WTC11 (cell line): ENCODE data around the gene PLBD2. TPM values are rescaled to one million over a fixed set of nuclear protein-coding genes. Genes with fewer than 3 reads are reported as not detected.

ENCODE experiments used
- ATAC-seq: fragments of 200-7000 bp; cut with Tn5 transposase; 2 replicates; pipeline ENCODE4 v1.10.0; 2021; ENCODE audit warnings: mild to moderate bottlenecking, moderate library complexity
- CTCF ChIA-PET: fragments of 300-600 bp; sonication (Branson Sonifier 250); formaldehyde crosslinking; loops from one replicate; lab custom pipeline; 2021; ENCODE audit warnings: antibody characterized with exemption; lab: Charles Lee
- POLR2A ChIA-PET: fragments of 350-600 bp; sonication (Branson Sonifier 250); formaldehyde crosslinking; loops from one replicate; lab custom pipeline; 2021; ENCODE audit warnings: antibody characterized with exemption; lab: Charles Lee
- DNase-seq: peaks from one replicate; pipeline ENCODE4 v3.0.0; 2021; ENCODE audit warnings: low spot score
- H3K27ac Mint-ChIP-seq: 2 replicates; pipeline ENCODE4 v1.8.0; 2021; ENCODE audit warnings: mixed read lengths
- H3K27me3 Mint-ChIP-seq: 2 replicates; pipeline ENCODE4 v1.8.0; 2021; ENCODE audit warnings: low read depth, mild to moderate bottlenecking, moderate library complexity, mixed read lengths
- H3K36me3 Mint-ChIP-seq: 2 replicates; pipeline ENCODE4 v1.8.0; 2021; ENCODE audit warnings: mixed read lengths
- H3K4me1 Mint-ChIP-seq: 2 replicates; pipeline ENCODE4 v1.8.0; 2022; ENCODE audit warnings: mixed read lengths
- H3K4me3 Mint-ChIP-seq: 2 replicates; pipeline ENCODE4 v1.8.0; 2021; ENCODE audit warnings: mild to moderate bottlenecking, moderate library complexity, mixed read lengths
- H3K9me3 Mint-ChIP-seq: 2 replicates; pipeline ENCODE4 v1.8.0; 2021; ENCODE audit warnings: mixed read lengths
- CREM ChIP-seq: sonication (generic); formaldehyde crosslinking; IDR thresholded peaks from 2 replicates; pipeline ENCODE4 v1.8.1; 2022; ENCODE audit warnings: mild to moderate bottlenecking, missing genetic modification reagents, moderate library complexity
- EMX1 ChIP-seq: fragments of 250-450 bp; sonication (Bioruptor Pico); IDR thresholded peaks from 2 replicates; pipeline ENCODE4 v1.8.0; 2021; ENCODE audit warnings: mild to moderate bottlenecking
- JAZF1 ChIP-seq: fragments of 250-450 bp; sonication (Bioruptor Pico); IDR thresholded peaks from 2 replicates; pipeline ENCODE4 v1.9.0; 2021; ENCODE audit warnings: moderate library complexity, mild to moderate bottlenecking, inconsistent platforms
- MXD4 ChIP-seq: fragments of 250-450 bp; sonication (Bioruptor Pico); IDR thresholded peaks from 2 replicates; pipeline ENCODE4 v1.8.0; 2021; ENCODE audit warnings: mild to moderate bottlenecking, moderate library complexity, borderline replicate concordance
- MYBL2 ChIP-seq: sonication (generic); formaldehyde crosslinking; IDR thresholded peaks from 2 replicates; pipeline ENCODE4 v1.8.1; 2023; ENCODE audit warnings: mild to moderate bottlenecking, moderate library complexity, missing genetic modification reagents
- NFATC4 ChIP-seq: fragments of 250-450 bp; sonication (Bioruptor Pico); IDR thresholded peaks from 2 replicates; pipeline ENCODE4 v1.9.0; 2021; ENCODE audit warnings: mild to moderate bottlenecking
- NFYB ChIP-seq: sonication (generic); formaldehyde crosslinking; conservative IDR thresholded peaks from 2 replicates; pipeline ENCODE4 v1.8.0; 2022; ENCODE audit warnings: low read depth, missing genetic modification reagents
- RELA ChIP-seq: sonication (generic); formaldehyde crosslinking; IDR thresholded peaks from 2 replicates; pipeline ENCODE4 v1.8.1; 2022; ENCODE audit warnings: missing genetic modification reagents, mild to moderate bottlenecking, borderline replicate concordance
- SMAD3 ChIP-seq: sonication (generic); formaldehyde crosslinking; IDR thresholded peaks from 2 replicates; pipeline ENCODE4 v1.8.0; 2022; ENCODE audit warnings: missing genetic modification reagents, mild to moderate bottlenecking, borderline replicate concordance
- SP1 ChIP-seq: sonication (generic); formaldehyde crosslinking; conservative IDR thresholded peaks from 2 replicates; pipeline ENCODE4 v1.8.1; 2022; ENCODE audit warnings: missing genetic modification reagents
- TEAD4 ChIP-seq: sonication (generic); formaldehyde crosslinking; IDR thresholded peaks from 2 replicates; pipeline ENCODE4 v1.8.0; 2022; ENCODE audit warnings: mild to moderate bottlenecking, missing genetic modification reagents
- ZNF121 ChIP-seq: sonication (generic); formaldehyde crosslinking; IDR thresholded peaks from 2 replicates; pipeline ENCODE4 v1.8.0; 2023; ENCODE audit warnings: missing genetic modification reagents
- ZNF232 ChIP-seq: sonication (generic); formaldehyde crosslinking; IDR thresholded peaks from 2 replicates; pipeline ENCODE4 v1.8.0; 2022; ENCODE audit warnings: mild to moderate bottlenecking, missing genetic modification reagents
- ZNF317 ChIP-seq: sonication (generic); formaldehyde crosslinking; IDR thresholded peaks from 2 replicates; pipeline ENCODE4 v1.8.1; 2023; ENCODE audit warnings: low read depth, mild to moderate bottlenecking, moderate library complexity, missing genetic modification reagents, borderline replicate concordance
- ZNF416 ChIP-seq: fragments of 250-450 bp; sonication (Bioruptor Pico); IDR thresholded peaks from 2 replicates; pipeline ENCODE4 v1.9.0; 2021; ENCODE audit warnings: mild to moderate bottlenecking, inconsistent platforms
- ZNF423 ChIP-seq: fragments of 250-450 bp; sonication (Bioruptor Pico); IDR thresholded peaks from 2 replicates; pipeline ENCODE4 v2.1.2; 2022; ENCODE audit warnings: mild to moderate bottlenecking, moderate library complexity
- total RNA-seq: library from RNA; stranded (reverse); gene quantifications from 3 replicates; pipeline ENCODE4 v1.2.3, GENCODE V29; 2021
- TF ChIP-seq, protein P1 (sequence below): sonication (generic); formaldehyde crosslinking; IDR thresholded peaks from 2 replicates; pipeline ENCODE4 v1.8.1; 2023; ENCODE audit warnings: mild to moderate bottlenecking, missing genetic modification reagents
- TF ChIP-seq, protein P2 (sequence below): sonication (generic); formaldehyde crosslinking; IDR thresholded peaks from 2 replicates; pipeline ENCODE4 v1.8.1; 2023; ENCODE audit warnings: mild to moderate bottlenecking, missing genetic modification reagents, moderate library complexity
- TF ChIP-seq, protein P3 (sequence below): fragments of 250-450 bp; sonication (Bioruptor Pico); conservative IDR thresholded peaks from 2 replicates; pipeline ENCODE4 v1.9.0; 2021; ENCODE audit warnings: mild to moderate bottlenecking
- TF ChIP-seq, protein P4 (sequence below): sonication (generic); formaldehyde crosslinking; conservative IDR thresholded peaks from 2 replicates; pipeline ENCODE4 v1.8.1; 2023; ENCODE audit warnings: mild to moderate bottlenecking, low read depth, missing genetic modification reagents, moderate library complexity
- TF ChIP-seq, protein P5 (sequence below): sonication (generic); formaldehyde crosslinking; IDR thresholded peaks from 2 replicates; pipeline ENCODE4 v1.8.0; 2023; ENCODE audit warnings: mild to moderate bottlenecking, missing genetic modification reagents
- TF ChIP-seq, protein P6 (sequence below): sonication (generic); formaldehyde crosslinking; IDR thresholded peaks from 2 replicates; pipeline ENCODE4 v1.8.0; 2022; ENCODE audit warnings: mild to moderate bottlenecking, missing genetic modification reagents
- TF ChIP-seq, protein P7 (sequence below): fragments of 250-450 bp; sonication (Bioruptor Pico); IDR thresholded peaks from 2 replicates; pipeline ENCODE4 v2.1.2; 2022; ENCODE audit warnings: mild to moderate bottlenecking, moderate library complexity

The PLBD2 gene
- total RNA-seq, 1 experiment from 2014 or later = 34.8 TPM

DNA sequence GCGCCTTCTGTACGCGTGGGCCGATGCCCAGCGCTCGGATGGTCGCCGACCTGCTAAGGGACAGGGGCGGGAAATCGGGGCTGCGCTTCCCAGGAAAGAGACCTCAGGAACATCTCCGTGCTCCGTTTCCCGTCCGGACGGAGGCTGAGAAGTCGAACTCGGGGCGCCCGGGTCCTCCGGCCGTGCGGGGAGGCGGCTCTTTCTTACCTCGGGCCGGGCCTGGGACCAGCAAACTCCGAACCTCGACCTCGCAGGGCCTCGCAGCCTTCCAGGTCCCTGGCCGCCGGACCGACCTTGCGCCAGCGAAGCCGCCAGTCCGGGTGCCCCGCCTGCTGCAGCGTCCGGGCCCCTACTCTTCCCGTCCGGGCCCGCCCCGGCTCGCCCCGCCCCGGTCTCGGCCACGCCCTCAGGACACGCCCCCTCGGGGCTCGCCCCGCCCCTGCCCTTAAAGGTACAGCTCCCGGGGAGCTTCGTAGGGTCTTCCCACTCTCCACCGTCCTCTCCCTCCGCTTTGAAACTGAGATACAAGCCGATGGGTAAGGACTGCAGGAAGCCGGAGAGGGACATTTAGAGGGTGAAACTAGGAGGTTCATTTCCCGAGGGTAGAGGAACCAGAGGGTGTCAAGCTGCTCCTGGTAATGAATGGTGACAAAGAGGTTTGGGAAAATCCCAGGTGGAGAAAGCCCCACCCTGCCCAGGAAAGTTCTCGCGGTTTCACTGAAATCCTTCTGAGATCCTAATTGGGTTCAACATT lies 23.4 kb upstream of the PLBD2 start, which contains the start of gene SLC8B1 (continued):
- no peak for TF ChIP-seq RELA (CRISPR knock-in tag)
- TF ChIP-seq, protein P1, sequence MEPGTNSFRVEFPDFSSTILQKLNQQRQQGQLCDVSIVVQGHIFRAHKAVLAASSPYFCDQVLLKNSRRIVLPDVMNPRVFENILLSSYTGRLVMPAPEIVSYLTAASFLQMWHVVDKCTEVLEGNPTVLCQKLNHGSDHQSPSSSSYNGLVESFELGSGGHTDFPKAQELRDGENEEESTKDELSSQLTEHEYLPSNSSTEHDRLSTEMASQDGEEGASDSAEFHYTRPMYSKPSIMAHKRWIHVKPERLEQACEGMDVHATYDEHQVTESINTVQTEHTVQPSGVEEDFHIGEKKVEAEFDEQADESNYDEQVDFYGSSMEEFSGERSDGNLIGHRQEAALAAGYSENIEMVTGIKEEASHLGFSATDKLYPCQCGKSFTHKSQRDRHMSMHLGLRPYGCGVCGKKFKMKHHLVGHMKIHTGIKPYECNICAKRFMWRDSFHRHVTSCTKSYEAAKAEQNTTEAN = peak; percentile 76
- peak; percentile 96 for TF ChIP-seq SP1 (CRISPR knock-in tag)
- no peak for TF ChIP-seq SMAD3 (CRISPR knock-in tag)
- no peak for TF ChIP-seq NFATC4 (CRISPR knock-in tag)
- TF ChIP-seq, protein P2, sequence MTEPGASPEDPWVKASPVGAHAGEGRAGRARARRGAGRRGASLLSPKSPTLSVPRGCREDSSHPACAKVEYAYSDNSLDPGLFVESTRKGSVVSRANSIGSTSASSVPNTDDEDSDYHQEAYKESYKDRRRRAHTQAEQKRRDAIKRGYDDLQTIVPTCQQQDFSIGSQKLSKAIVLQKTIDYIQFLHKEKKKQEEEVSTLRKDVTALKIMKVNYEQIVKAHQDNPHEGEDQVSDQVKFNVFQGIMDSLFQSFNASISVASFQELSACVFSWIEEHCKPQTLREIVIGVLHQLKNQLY (CRISPR knock-in tag) = no peak
- TF ChIP-seq NFYB (CRISPR knock-in tag) = no peak
- TF ChIP-seq, protein P3, sequence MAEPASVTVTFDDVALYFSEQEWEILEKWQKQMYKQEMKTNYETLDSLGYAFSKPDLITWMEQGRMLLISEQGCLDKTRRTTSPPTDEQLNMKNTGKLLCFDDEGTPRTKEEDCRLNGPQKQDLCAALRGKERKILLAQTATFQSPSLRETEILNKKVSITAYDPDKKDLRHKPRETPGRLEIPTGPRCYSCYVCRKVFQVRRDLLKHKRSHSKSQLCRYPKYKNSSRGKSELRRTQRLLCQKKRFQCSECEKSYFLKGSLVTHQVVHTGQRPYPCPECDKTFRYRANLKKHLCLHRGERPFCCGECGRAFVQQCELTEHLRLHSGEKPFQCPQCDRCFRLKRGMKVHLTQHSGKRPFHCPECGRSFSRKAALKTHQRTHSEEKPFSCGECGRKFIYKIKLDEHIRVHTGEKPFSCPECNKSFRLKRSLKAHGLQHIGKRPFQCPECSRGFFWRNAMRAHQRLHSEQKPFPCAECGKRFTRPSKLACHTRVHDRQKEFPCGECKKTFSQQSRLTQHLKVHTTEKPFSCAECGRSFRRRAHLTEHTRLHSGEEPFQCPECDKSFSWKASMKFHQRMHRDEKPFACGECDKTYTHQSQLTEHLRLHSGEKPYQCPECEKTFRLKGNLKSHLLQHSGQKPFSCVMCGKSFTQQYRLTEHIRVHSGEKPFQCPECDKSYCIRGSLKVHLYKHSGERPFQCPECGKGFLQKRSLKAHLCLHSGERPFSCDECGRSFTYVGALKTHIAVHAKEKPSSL (CRISPR knock-in tag) = no peak
- TF ChIP-seq, protein P4, sequence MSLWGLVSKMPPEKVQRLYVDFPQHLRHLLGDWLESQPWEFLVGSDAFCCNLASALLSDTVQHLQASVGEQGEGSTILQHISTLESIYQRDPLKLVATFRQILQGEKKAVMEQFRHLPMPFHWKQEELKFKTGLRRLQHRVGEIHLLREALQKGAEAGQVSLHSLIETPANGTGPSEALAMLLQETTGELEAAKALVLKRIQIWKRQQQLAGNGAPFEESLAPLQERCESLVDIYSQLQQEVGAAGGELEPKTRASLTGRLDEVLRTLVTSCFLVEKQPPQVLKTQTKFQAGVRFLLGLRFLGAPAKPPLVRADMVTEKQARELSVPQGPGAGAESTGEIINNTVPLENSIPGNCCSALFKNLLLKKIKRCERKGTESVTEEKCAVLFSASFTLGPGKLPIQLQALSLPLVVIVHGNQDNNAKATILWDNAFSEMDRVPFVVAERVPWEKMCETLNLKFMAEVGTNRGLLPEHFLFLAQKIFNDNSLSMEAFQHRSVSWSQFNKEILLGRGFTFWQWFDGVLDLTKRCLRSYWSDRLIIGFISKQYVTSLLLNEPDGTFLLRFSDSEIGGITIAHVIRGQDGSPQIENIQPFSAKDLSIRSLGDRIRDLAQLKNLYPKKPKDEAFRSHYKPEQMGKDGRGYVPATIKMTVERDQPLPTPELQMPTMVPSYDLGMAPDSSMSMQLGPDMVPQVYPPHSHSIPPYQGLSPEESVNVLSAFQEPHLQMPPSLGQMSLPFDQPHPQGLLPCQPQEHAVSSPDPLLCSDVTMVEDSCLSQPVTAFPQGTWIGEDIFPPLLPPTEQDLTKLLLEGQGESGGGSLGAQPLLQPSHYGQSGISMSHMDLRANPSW (CRISPR knock-in tag) = no peak
- 0 out of 2 replicates have a peak, but pooled peaks have one; percentile 28 for TF ChIP-seq CREM
- TF ChIP-seq, protein P5, sequence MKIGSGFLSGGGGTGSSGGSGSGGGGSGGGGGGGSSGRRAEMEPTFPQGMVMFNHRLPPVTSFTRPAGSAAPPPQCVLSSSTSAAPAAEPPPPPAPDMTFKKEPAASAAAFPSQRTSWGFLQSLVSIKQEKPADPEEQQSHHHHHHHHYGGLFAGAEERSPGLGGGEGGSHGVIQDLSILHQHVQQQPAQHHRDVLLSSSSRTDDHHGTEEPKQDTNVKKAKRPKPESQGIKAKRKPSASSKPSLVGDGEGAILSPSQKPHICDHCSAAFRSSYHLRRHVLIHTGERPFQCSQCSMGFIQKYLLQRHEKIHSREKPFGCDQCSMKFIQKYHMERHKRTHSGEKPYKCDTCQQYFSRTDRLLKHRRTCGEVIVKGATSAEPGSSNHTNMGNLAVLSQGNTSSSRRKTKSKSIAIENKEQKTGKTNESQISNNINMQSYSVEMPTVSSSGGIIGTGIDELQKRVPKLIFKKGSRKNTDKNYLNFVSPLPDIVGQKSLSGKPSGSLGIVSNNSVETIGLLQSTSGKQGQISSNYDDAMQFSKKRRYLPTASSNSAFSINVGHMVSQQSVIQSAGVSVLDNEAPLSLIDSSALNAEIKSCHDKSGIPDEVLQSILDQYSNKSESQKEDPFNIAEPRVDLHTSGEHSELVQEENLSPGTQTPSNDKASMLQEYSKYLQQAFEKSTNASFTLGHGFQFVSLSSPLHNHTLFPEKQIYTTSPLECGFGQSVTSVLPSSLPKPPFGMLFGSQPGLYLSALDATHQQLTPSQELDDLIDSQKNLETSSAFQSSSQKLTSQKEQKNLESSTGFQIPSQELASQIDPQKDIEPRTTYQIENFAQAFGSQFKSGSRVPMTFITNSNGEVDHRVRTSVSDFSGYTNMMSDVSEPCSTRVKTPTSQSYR = no peak
- TF ChIP-seq ZNF232 (CRISPR knock-in tag) = no peak; the same call in 1 of the 2 replicates
- peak; percentile 51; the same call in 1 of the 2 replicates for TF ChIP-seq MYBL2 (CRISPR knock-in tag)
- TF ChIP-seq, protein P6, sequence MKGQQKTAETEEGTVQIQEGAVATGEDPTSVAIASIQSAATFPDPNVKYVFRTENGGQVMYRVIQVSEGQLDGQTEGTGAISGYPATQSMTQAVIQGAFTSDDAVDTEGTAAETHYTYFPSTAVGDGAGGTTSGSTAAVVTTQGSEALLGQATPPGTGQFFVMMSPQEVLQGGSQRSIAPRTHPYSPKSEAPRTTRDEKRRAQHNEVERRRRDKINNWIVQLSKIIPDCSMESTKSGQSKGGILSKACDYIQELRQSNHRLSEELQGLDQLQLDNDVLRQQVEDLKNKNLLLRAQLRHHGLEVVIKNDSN (CRISPR knock-in tag) = no peak
- TF ChIP-seq, all 79 proteins: peak for 12

DNA sequence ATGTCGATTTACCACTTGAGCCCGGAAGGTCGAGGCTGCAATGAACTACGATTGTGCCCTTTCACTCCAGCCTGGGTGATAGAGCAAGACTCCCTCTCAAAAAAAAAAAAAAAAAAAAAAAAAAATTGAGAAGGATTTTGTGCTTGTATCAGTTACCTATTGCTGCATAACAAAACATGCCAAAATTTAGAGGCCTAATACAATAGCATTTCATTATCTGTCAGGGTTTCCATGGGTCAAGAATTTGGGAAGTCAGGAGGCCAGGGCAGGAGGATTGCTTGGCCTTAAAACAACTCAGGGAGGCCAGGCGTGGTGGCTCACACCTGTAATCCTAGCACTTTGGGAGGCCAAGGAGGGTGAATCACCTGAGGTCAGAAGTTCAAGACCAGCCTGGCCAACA lies 18.8 kb upstream of the PLBD2 start:
- H3K4me3 Mint-ChIP-seq = no peak overlapping the region
- no peak for TF ChIP-seq JAZF1 (CRISPR knock-in tag)
- TF ChIP-seq MXD4 (CRISPR knock-in tag) = no peak
- TF ChIP-seq TEAD4 = no peak
- no peak for TF ChIP-seq EMX1 (CRISPR knock-in tag)
- no peak for TF ChIP-seq RELA (CRISPR knock-in tag)
- TF ChIP-seq SP1 (CRISPR knock-in tag) = no peak
- TF ChIP-seq ZNF121 = no peak
- TF ChIP-seq ZNF416 = no peak
- TF ChIP-seq ZNF423 (CRISPR knock-in tag) = no peak
- no peak for TF ChIP-seq ZNF317 (CRISPR knock-in tag)
- TF ChIP-seq, protein P7, sequence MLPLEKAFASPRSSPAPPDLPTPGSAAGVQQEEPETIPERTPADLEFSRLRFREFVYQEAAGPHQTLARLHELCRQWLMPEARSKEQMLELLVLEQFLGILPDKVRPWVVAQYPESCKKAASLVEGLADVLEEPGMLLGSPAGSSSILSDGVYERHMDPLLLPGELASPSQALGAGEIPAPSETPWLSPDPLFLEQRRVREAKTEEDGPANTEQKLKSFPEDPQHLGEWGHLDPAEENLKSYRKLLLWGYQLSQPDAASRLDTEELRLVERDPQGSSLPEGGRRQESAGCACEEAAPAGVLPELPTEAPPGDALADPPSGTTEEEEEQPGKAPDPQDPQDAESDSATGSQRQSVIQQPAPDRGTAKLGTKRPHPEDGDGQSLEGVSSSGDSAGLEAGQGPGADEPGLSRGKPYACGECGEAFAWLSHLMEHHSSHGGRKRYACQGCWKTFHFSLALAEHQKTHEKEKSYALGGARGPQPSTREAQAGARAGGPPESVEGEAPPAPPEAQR (CRISPR knock-in tag) = no peak
- ChIA-PET POLR2A (no interaction called here), CTCF (no interaction called here)
- no peak for DNase-seq
- no peaks in the 10 kb centered on the region for H3K36me3 Mint-ChIP-seq
- no peak overlapping the region for H3K27ac Mint-ChIP-seq
- H3K9me3 Mint-ChIP-seq = no peaks in the 10 kb centered on the region
- H3K4me1 Mint-ChIP-seq = peaks cover 18% of the 10 kb centered on the region
- peaks cover 7% of the 10 kb centered on the region for H3K27me3 Mint-ChIP-seq
- ATAC-seq = no peak
